Retinal pigment epithelial cell (primary cell): ENCODE measurements around the gene RIC3.

ENCODE experiments used
- DNase-seq: peaks from one replicate; pipeline ENCODE4 v3.0.0-alpha.2; 2010; ENCODE audit warnings: low read depth
- H3K4me3 ChIP-seq: 2 replicates; pipeline ENCODE4 v1.5.1; 2011; ENCODE audit warnings: mild to moderate bottlenecking, low read length, control low read depth, moderate library complexity
- TF ChIP-seq, protein P1 (sequence below): conservative IDR thresholded peaks from 2 replicates; pipeline ENCODE4 v1.5.1; 2011; ENCODE audit warnings: low read depth, low read length, control low read depth, inconsistent platforms

Gene RIC3, protein sequence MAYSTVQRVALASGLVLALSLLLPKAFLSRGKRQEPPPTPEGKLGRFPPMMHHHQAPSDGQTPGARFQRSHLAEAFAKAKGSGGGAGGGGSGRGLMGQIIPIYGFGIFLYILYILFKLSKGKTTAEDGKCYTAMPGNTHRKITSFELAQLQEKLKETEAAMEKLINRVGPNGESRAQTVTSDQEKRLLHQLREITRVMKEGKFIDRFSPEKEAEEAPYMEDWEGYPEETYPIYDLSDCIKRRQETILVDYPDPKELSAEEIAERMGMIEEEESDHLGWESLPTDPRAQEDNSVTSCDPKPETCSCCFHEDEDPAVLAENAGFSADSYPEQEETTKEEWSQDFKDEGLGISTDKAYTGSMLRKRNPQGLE

DNA sequence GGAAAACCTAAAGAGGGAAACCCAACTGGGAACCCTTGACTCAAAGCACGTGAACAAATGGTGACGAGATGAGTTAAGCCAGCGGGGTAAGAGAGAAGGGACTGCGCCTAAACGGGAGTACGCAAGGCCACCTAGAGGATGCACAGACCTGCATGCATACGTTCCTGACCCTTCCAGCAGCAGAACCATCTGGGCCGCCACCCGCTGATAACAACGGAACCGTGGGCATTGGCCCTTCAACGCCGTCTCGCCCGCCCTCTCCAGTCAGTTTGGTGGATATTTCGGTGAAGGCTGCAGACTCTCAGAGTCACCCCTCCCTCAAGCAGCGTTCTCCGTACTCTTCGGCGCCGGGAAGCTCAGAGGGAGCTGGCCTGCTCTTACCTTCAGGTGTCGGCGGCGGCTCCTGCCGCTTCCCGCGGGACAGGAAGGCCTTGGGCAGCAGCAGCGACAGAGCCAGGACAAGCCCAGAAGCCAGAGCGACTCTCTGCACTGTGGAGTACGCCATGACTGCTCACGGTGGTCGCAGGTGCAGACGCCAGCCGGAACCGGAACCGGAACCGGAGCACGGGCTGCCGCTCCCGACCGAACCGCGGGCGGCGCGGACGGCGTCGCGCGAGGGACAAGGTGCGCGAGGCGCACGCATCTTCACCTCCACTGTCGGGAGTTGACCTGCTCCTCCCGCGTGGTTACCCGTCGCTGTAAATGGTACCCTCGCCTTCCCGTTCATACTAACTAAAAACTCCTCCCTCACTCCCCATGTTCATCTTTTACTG, at the start of gene RIC3:
TSS of gene RIC3 (minus strand) at position 541 of the 773 bp plus-strand sequence. CDS start at position 505, 36 bp downstream.
- TF ChIP-seq, protein P1, sequence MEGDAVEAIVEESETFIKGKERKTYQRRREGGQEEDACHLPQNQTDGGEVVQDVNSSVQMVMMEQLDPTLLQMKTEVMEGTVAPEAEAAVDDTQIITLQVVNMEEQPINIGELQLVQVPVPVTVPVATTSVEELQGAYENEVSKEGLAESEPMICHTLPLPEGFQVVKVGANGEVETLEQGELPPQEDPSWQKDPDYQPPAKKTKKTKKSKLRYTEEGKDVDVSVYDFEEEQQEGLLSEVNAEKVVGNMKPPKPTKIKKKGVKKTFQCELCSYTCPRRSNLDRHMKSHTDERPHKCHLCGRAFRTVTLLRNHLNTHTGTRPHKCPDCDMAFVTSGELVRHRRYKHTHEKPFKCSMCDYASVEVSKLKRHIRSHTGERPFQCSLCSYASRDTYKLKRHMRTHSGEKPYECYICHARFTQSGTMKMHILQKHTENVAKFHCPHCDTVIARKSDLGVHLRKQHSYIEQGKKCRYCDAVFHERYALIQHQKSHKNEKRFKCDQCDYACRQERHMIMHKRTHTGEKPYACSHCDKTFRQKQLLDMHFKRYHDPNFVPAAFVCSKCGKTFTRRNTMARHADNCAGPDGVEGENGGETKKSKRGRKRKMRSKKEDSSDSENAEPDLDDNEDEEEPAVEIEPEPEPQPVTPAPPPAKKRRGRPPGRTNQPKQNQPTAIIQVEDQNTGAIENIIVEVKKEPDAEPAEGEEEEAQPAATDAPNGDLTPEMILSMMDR: no peak
- peak within 1 kb of the TSS; percentile 26 for H3K4me3 ChIP-seq
- no peak for DNase-seq

DNA sequence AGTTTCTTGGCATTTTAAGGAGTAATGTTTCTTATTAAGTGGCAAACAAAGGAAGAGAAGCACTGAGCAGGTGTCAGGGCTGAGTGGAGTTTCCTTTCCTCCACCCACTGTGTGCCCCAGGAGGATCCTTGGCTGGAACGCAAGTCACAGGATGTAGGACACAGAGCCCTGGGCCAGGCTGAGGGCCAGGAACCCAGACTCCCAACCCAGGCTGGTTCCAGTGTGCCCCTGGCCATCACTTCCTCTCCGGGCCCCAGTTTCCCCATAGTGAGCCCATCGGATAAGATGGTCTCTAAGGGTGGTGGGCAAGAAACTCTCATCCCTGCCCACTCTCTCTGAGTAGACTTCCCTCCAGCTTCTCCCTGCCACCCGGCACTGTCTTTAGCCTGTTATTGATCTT, 49.6 kb upstream of the RIC3 start:
- no peak for DNase-seq
- TF ChIP-seq, protein P1: no peak
- H3K4me3 ChIP-seq: no peak overlapping the region

DNA sequence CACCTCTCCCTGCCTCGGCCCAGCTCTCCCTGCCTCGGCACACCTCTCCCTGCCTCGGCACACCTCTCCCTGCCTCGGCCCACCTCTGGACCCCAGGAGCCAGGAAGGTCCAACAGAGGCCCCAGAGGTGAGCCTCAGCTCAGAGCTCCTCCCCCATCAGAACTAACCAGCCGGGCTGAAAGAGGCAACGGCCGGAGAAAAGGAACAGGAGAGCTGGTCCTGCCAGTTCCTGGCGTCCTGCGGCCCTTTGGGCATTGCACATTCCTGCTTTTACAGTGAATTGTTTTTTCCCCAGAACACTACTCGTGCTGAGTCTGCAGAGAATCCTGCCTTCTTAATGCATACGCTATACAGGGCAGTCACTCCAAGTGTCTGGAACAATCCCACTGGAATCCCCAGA, 49.1 kb upstream of the RIC3 start:
- no peak overlapping the region for H3K4me3 ChIP-seq
- TF ChIP-seq, protein P1: no peak
- DNase-seq: no peak

DNA sequence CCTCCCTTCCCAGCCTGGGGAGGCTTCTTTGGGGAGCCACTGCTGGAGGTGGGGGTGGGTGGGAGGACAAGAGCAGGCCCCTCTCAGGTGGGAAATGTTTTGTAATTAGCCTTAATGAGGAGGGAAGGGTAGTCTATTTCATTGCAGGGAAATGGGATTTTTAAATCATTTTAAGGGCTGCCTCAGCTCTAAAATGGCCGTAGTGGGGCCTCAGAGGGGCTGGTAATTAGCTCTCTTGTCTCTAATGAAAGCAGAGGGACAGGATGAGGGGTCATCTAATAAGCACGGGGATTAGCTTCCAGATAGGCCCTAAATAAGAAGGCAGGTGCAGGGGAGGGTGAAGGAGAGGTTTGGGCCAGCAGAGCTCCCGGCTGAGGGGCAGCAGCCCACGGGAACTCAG, 48.3 kb upstream of the RIC3 start:
- H3K4me3 ChIP-seq: no peak overlapping the region
- no peak for DNase-seq
- TF ChIP-seq, protein P1: no peak

DNA sequence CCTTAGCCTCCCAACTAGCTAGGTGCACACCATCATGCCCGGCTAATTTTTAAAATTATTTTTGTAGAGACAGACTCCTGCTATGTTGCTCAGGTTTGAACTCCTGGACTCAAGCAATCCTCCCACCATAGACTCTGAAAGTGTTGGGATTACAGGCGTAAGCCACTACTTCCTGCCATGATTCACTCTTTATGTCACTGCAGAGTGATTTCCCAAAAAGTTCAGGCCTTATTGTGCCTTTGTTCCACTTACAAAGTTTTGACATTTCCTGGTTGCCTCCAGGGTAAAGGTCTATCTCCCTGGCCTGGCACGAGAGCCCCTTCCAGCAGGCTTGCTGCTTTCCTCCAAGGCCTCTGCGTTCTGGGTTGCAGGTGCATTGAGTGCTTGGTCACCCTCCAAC, 44.6 kb upstream of the RIC3 start:
- H3K4me3 ChIP-seq: no peak overlapping the region
- no peak for DNase-seq
- TF ChIP-seq, protein P1: no peak

DNA sequence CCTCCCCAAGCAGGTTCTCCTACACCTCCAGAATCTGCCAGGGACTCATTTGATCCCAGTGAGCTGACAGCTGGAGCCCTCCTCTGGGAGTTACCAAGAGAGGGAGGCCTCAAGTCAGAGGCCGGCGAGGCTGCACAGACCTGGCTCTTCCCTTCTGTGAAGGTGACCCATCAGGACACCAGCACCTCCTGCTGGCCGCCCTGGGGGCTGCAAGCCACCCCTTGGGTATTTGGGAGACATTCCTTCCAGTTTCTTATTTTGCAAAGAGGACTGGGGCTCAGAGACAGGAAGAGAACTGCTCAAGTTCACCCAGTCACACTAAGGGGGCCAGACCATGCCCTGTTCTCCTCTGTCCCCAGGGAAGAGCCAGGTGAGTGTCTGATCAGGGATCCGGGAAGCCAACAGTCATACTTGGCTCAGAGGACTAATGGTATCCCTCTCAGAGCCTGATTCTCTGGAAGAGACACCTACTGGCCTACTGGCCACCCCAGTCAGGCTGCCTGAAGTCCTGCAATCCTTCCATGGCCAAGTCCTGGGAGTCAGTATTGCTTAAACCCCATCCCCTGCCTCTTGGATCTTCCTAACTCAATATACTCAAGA, 40.5 kb upstream of the RIC3 start:
- no peak overlapping the region for H3K4me3 ChIP-seq
- DNase-seq: no peak
- TF ChIP-seq, protein P1: peak; percentile 45
